ENCODE data around the gene ICAM4. TPM values are rescaled to one million over a fixed set of nuclear protein-coding genes. Genes with fewer than 3 reads are reported as not detected.

The ICAM4 gene
- total and polyA plus RNA-seq, 9 of the 15 experiments (the other 6 are each of a cell fraction or from before 2014, with no cell fraction given): 14.1 to 86.1 (median 29.6) TPM

- TF ChIP-seq IRF9 (tag; IDR thresholded peaks at IDR 0.05) (no peak), TCF7 (IDR thresholded peaks at IDR 0.05; ENCODE audit: borderline replicate concordance) (peak; percentile 22; the same call in 1 of the 2 replicates), NFYB (IDR thresholded peaks at IDR 0.05; ENCODE audit: extremely low read depth, insufficient read length) (no peak), SMAD1 (IDR thresholded peaks at IDR 0.05; ENCODE audit: low read depth, low read length, partially characterized antibody) (peak; percentile 52), RBM22 (IDR thresholded peaks at IDR 0.05; ENCODE audit: low read depth, low read length, poor library complexity, severe bottlenecking) (no peak), RCOR1 (IDR thresholded peaks at IDR 0.05; ENCODE audit: borderline replicate concordance in 1 of 2, low read depth in 2 of 2, low read length in 2 of 2) (peak in 1 of 2 experiments; percentile 8; a peak in 1 of 4 replicates), RHOXF2B (CRISPR knock-in tag; conservative IDR thresholded peaks at IDR 0.05) (0 out of 2 replicates have a peak, but pooled peaks have one; percentile 57), HDAC6 (IDR thresholded peaks at IDR 0.05; ENCODE audit: low read depth, low read length) (no peak), DDX20 (tag; IDR thresholded peaks at IDR 0.05; ENCODE audit: low read depth) (no peak), SLC30A9 (CRISPR knock-in tag; IDR thresholded peaks at IDR 0.05) (no peak), CBX2 (IDR thresholded peaks at IDR 0.05; ENCODE audit: insufficient read depth, low read length, poor library complexity, severe bottlenecking) (no peak), TEAD1 (CRISPR knock-in tag; IDR thresholded peaks at IDR 0.05) (peak in 1 of 2 experiments; percentile 76; a peak in 1 of 4 replicates), CXXC5 (CRISPR knock-in tag; IDR thresholded peaks at IDR 0.05) (peak; percentile 81), BRF1 (IDR thresholded peaks at IDR 0.05; ENCODE audit: borderline replicate concordance, extremely low read depth, insufficient read length) (no peak), CUX1 (CRISPR knock-in tag; IDR thresholded peaks at IDR 0.05) (no peak), E2F3 (CRISPR knock-in tag; IDR thresholded peaks at IDR 0.05) (no peak), USF1 (CRISPR knock-in tag; IDR thresholded peaks at IDR 0.05) (peak; percentile 83), VEZF1 (CRISPR knock-in tag; IDR thresholded peaks at IDR 0.05) (peak; percentile 97)
Measured at GRCh38 chr19:10286803-10287737, at the start of gene ICAM4 (continued).
